Neural progenitor cell (in vitro differentiated cells): ENCODE data around the gene IL10RA.

ENCODE experiments used
- CTCF ChIP-seq: fragments of 200-600 bp; sonication (generic); IDR thresholded peaks from 2 replicates; pipeline ENCODE4 v1.5.1; 2017; ENCODE audit warnings: antibody characterized with exemption, mild to moderate bottlenecking
- EZH2 ChIP-seq: fragments of 200-600 bp; sonication (generic); IDR thresholded peaks from 2 replicates; pipeline ENCODE4 v1.6.1; 2017; ENCODE audit warnings: antibody characterized with exemption, mild to moderate bottlenecking, moderate library complexity
- EZH2phosphoT487 ChIP-seq: fragments of 200-600 bp; sonication (generic); IDR thresholded peaks from 2 replicates; pipeline ENCODE4 v1.6.1; 2017; ENCODE audit warnings: antibody characterized with exemption

GRCh38 chr11:117940736-117941135 is 45.5 kb upstream of the IL10RA start:
- TF ChIP-seq CTCF (no peak), EZH2phosphoT487 (no peak), EZH2 (no peak)
